Activated T-cell treated with anti-CD3 and anti-CD28 coated beads, Interleukin-2, amount 50 U/mL, for 48 hours (primary cell): ENCODE measurements around the gene NPTX1.
A peak's percentile ranks its signal among the peaks of the same experiment; 100 is the strongest.

Experiments used
- DNase-seq, 2 experiments: peaks; one replicate each; pipeline ENCODE4 v3.0.0-alpha.2; 2020

The NPTX1 gene

DNA sequence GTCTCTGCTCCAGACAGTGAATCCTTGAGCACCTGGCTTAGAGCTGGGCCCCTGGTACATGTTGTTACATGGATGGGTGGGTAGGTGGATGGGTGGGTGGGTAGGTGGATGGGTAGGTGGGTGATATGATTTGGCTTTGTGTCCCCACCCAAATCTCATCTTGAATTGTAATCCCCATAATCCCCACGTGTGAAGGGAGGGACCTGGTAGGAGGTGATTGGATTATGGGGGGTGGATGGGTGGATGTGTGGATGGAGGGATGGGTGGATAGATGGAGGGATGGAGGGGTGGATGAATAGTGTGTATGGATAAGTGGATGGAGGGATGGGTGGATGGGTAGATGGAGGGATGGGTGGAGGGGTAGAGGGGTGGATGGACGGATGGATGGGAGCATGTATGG lies 26.6 kb upstream of the NPTX1 start:
- no peak for DNase-seq

DNA sequence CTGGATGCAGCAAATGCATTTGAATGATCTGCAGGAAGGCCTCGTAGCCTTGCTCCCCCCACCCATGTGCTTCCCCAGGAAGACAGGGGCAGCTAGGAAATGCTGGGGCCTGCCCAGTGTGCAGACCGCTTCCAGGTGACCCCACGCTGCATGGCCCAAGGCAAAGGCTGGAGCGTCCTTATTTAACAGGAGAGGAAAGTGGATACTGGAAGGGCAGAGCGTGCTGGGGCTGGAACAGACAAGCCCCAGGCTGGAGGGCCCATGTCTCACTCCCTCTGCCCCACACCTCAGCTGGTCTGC lies 26.1 kb upstream of the NPTX1 start:
- no peak for DNase-seq

DNA sequence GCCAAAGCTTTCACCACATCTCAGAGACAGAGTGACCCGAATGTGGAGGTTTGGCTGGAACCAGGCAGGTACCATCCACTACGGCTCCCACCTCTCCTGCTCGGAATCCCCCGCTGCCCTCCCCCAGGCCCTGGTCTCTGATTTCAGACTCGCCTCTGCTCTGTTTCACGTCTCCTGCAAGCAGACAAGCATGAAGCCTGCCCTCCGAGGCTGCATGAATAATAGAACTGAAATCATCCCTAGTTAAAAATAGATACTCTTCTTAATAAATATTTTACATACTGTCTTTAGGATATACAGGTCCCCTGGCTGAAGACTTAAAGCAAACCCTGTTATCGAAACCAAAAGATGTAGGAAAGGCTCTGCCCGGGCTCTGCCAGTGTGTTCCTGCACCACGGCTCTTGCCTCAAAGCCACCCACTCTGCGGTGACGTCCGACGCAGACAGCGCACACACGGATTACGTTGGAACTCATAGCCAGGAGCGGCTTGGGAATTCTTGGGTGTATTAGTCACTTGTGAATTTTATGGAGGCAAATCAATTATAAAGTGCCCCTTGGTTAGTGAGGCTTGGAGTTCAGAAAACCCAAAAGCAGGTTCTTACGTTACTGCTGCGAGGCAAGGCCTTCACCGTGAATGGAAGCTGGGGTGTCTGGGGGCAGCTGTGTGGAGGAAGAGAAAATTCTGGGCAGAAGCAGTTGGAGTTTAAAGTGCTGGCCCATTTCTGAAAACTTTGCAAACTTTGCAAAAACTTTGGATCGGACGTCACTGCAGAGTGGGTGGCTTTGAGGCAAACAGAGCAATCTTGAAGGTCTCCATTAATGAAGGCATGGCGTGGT lies 25.6 kb upstream of the NPTX1 start:
- DNase-seq: no peak

DNA sequence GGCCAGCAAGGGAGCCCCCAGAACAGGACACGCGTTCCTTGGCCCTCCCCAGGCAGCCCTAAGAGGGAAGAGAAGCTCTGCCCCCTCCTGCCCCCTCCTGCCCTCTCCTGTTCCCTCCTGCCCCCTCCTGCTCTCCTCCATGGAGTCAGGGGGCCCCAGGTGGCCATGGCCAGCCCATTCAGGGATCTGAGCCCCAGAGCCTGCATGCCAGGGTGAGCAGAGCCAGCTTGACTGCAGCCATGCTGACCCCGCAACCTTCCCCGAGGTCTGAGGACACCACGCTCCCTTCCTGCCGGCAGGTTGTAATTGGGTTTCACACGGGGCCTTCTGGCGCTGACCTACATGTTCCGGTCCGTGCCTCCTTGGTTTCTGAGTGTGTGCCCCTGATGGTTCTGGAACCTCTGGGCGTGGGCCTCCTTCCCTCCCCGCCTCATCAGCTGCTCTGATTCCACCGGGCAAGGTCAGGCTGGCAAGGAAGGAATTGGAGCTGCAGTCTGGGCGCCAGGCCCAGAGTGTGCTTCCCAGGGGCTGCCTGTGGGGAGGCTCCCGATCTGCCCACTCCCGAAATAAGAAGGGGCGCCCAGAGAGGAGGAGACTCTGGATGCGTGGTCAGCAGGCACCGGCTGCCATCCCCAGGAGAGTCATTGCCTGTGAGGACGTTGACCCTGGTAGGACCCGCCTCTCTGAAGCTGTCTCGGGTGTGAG lies 23.7 kb upstream of the NPTX1 start:
- DNase-seq: no peak

DNA sequence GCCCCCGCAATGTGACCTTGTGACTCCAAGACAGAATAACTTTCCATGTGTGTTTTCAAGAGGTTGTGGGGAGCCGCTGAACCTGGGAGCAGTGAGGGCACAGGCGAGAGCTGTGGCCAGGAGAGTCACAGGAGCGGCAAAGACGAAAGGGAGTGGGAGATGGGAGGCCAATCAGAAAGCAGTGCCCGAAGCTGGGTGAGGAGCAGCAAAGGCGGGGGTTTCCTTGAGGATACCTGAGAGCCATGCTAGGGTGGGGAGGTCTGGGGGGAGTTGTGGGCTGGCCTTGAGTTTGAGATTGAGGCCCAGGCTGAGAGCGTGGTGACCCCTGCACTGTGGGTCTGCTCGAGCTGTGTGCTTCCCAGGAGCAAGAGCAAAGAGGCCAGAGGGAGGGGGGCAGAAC lies 23.2 kb upstream of the NPTX1 start:
- no peak for DNase-seq

DNA sequence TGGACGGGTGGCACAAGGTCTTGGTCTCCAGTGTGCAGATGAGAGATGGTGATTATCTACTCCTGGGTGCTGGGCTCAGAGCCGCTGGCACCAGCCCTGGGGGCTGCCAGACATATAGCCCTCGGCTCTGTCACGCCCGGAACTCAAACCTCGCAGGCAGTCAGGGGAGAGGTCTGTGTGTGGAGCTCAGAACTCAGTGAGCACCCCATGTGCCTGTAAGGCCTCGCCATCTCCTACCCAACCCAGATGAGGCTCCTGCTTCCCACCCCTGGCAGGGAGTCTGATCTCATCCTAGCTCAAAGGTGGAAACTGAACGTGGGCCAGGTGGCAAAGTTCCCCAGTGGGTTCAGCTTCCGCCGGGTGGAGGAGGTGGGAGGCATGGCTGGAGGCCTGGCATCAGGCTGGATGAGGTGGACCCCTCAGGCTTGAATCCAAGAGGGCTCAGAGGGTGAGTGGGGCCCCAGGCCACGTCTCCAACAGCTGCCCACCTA lies 22.6 kb upstream of the NPTX1 start:
- DNase-seq: no peak

DNA sequence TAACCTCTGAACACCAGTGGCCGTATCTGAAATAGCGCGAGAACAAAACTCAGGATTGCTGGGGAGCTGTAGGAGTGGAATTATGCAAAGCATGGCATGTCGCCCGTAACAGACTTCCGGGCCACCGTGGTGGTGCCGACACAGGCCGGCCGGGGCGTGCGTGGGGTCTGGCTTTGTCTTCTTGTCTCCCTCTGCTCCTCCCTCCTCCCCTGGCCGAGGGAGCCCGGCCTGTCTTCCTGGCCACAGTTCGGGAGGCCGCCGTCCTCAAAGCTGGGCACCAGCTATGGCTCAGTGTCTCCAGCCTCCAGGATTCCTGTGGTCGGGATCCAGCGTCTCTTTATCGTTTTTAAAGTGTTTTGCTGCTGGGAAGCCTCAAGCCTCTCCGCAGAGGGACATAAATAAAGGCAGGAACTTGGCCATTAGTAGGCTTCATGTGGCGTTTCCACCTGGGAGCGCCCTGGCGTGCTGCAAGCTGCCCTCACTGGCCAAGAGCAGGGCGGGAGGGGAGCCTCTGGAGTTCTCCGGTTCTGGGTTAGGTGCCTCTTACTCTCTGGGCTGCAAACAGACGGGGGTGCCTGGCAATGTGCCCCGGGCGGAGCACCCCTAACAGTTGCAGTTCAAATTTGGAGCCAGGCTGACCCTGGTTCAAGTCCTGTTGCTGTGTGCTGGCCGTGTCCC lies 22.0 kb upstream of the NPTX1 start:
- no peak for DNase-seq

DNA sequence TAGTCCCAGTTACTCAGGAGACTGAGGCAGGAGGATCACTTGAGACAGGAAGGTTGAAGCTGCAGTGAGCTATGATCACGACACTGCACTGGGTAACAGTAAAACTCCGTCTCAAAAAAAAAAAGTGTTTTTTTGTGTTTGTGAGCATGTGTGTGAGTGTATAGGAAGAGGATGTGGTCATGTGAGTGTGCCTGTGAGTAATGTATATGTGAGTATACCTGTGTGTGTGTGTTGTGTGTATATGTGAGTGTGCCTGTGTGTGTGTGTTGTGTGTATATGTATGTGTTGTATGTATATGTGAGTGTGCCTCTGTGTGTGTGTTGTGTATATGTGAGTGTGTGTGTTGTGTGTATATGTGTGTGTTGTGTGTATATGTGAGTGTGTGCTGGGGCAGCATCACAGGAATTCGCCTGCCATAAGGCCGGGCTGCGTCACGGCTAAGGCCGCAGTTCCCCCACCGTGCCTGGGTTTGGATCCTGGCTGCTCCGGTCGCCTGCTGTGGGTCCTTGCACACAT lies 21.4 kb upstream of the NPTX1 start:
- no peak for DNase-seq

DNA sequence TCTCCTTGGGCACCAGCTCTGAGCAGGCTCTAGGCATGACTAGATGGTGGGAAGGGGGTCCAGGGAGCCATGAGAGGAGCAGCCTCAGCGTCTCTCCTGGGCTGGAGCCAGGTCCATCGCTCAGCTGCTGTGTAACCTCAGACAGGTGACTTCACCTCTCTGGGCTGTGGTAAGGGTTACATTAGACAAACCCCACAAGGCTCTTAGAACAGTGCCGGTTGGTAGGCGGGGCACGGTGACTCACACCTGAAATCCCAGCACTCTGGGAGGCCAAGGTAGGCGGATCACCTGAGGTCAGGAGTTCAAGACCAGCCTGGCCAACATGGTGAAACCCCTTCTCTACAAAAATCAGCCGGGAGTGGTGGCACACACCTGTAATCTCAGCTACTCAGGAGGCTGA lies 18.1 kb upstream of the NPTX1 start:
- peak in 1 of 2 experiments; percentile 29 for DNase-seq

DNA sequence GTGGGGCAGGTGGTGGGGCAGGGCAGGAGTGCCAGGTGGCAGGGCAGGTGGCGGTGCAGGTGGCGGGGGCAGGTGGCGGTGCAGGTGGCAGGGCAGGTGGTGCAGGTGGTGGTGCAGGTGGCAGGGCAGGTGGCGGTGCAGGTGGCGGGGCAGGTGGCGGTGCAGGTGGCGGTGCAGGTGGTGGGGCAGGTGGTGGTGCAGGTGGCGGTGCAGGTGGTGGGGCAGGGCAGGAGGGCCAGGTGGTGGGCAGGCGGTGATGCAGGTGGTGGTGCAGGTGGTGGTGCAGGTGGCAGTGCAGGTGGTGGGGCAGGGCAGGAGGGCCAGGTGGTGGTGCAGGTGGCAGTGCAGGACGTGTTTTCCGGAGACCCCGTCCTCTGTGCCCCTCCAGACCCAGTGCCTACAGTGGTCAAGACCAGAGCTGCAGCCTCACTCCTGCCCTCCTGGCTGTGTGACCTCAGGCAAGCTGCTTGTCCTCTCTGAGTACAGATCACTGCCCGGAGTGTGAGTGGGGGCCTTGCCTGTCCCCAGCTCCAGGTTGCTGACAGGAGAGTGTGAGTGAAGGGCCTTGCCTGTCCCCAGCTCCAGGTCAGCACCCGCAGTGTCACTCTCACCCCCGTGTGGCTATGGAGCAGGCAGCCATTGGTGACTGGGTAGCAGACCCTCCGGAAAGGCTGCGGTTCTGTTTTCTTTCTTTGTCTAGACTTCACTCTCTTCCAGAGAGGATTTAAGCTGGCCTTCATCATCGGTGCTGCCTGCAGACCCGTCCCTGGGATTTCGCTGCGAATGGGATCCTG lies 16.1 kb upstream of the NPTX1 start:
- no peak for DNase-seq

DNA sequence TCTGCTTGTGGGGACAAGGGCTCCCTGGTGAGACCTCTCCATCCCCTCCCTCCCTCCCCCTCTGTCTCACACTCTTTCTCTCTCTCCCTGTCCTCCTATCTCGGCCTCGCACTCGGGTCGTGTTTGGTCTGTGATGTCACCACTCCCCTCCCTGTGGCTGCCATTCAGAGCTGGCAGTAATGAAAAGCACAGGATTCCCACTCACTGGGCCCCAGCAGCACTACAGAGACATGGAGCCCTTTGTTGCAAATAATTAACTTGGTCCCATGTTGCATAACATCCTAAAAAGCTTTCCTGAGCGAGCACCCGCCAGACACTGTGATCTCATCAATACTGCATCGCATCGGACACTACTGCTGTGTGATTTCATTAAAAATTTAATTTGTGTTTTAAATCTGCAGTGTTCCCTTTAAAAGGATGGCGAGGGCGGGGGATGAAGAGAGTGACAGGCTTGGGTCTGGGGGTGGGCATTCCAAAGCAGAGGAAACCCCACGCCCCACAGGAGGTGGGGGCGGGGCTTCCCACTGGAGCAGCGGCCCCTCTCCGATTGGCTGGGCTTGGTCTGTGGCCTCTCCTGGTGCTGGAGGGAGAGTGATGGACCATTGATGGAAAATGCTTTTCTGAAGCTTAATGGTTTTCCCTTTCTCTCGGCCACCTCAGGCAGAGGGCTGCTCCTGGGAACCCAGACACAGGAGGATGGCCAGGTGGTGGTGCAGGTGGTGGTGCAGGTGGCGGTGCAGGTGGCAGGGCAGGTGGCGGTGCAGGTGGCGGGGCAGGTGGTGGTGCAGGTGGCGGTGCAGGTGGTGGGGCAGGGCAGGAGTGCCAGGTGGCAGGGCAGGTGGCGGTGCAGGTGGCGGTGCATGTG lies 15.3 kb upstream of the NPTX1 start:
- no peak for DNase-seq

DNA sequence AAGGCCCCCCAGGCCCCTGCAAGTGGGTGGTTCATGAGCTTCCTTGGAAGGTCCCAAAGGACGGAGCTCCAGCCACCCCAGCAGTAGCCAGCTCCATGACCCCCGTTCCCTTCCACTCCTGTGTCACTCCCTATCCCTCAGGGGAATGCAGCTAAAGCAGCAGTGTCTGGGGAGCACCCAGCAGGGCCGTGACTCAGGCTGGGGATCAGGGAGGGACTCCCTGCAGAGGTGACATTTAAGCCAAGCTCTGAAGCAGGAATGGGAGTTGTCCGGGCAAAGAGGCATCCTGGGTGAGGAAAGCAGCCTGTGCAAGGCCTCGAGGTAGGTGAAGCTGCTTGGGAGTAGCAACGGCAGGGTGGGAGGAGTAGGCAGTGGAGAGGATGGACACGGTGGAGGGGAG lies 11.1 kb upstream of the NPTX1 start:
- no peak for DNase-seq

DNA sequence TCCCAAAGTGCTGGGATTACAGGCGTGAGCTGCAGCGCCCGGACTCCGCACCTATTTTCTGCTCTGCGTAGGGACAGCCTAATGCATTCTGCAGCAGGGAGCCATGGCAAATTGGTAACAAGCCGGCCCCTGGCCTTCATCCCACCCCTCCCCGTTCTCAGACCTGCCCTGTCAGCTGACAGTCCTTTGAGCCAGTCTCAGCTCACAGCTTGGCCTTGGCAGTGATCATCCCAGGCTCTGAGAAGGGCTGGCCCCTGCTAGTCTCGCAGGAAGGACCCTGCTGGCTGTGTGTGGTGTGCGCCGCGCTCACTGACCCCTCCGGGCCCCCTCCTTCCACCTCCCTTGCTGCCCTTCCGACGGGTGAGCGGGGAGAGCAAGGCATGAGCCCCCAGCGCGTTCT lies 10.3 kb upstream of the NPTX1 start:
- DNase-seq: no peak

DNA sequence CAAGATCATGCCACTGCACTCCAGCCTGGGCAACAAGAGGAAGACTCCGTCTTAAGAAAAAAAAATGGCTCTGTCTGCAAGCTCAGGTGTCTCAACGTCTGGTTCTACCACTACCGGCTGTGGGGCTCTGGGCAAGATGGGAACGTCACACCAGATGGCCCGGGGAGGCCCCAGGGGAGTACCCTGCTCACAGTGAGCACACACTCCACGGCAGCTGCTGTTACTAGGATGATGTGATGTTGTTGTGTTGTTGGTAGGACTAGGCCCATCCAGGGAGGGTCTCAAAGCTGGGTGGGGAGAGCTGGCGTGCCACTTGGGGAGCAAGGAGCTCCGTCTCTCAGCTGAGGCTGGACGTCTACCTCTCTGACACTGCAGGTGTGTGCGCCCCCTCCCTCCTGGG lies 9.4 kb upstream of the NPTX1 start:
- no peak for DNase-seq

DNA sequence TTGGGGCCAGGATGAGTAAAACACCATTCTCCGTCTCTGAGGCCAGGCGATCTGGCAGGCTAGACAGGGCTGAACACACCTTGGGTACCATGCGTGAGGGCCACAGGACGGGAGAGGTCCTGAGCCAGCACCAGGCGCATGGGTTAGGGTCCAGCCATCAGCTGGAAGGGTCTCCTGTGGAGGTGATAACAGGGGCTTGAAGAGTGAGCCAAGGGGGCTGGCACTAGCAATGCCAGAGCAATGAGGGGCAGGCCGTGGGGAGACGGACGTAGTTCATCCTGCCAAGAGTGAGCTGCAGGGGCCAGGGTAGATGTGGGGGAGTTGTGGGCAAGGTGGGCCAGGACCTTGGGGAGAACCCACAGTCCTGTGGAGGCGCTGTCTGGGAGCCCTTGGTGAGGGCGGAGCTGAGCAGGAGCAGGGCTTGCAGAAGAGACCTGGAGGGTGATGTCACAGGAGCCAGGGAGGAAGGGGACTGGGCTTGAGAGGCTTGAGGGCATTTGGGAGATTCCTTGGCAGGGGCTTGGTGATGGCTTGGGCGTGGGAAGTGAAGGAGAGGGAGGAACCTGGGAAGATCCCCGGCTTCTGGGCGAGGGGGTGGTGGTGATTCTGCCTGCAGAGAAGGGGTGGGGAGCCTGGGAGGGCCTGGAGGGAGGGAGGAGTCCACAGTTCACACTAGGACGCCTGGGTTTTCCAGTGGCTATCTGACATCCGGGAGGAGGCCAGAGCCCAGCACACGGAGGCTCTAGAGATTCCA lies 6.3 kb upstream of the NPTX1 start:
- DNase-seq: no peak

DNA sequence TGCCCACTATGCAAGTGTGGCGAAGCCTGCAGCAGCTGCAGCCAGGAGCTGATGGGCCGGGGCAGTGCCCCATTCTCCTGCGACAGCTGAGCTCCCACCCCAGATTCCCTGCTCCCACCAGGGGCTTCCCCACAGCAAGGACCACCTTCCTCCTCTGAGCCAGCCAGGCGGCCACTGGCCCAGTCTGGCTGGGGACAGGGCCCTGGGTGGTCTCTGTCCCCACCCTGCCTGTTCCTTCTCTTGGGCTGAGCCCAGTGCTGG lies 5.6 kb upstream of the NPTX1 start:
- no peak for DNase-seq

DNA sequence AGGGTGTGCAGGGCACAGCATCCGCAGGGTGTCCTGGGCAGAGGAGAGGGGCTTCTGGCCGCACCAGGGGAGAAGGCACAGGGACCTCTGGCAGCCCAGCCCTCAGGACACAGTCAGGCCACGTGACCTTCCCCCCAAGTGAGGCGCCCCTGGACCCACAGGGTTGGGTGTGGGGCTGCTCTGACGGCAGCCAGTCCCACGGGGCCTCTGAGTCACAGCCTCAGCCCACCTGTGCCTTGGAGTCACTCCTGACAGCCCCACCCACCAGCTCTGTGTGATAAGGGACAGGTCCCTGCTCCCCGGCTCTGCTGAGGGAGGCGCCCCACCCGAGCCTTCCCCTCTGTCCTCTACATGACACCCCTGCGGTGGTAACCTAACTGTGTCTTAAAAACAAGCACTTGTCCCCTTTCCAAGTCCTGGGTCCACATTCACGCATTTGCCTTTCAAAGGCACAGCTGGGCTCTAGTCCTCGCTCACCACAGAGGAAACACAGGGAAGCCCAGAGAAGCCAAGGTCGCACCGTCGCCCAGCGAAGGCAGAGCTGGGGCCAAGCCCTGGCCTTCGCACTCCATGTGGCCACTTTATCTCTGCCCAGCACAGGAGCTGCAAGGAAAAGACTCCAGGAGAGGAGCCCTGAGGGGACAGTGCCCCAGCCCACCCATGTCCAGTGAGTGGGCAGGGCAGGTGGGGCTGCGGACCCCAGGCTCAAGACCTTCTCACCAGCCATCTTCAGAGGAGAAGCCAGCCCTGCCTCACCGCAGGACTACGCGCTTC lies 5.1 kb upstream of the NPTX1 start:
- no peak for DNase-seq

DNA sequence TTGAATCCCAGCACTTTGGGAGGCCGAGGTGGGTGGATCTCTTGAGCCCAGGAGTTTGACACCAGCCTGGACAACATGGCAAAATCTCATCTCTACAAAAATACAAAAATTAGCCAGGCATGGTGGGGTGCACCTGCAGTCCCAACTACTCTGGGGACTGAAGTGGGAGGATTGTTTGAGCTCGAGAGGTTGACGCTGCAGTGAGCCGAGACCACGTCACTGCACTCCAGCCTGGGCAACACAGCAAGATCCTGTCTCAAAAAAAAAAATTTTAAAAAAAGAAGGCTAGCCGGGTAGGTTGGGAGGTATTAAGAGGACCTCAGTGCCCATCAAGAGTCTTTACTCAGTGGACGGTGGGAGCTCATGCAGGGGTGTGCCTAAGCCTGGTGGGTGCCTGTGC lies 3.8 kb upstream of the NPTX1 start:
- DNase-seq: no peak

DNA sequence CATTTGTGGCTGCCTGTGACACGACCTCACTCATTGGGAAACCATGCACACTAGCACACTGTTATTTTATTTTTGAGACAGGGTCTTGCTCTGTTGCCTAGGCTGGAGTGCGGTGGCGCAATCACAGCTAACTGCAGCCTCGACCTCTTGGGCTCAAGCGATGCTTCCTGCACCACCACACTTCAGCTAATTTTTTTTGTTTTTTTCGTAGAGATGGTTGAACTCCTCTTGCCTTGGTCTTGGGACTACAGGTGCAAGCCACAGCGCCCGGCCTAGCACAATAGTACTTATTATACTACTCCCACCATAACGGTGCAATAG lies 2.8 kb upstream of the NPTX1 start:
- no peak for DNase-seq

DNA sequence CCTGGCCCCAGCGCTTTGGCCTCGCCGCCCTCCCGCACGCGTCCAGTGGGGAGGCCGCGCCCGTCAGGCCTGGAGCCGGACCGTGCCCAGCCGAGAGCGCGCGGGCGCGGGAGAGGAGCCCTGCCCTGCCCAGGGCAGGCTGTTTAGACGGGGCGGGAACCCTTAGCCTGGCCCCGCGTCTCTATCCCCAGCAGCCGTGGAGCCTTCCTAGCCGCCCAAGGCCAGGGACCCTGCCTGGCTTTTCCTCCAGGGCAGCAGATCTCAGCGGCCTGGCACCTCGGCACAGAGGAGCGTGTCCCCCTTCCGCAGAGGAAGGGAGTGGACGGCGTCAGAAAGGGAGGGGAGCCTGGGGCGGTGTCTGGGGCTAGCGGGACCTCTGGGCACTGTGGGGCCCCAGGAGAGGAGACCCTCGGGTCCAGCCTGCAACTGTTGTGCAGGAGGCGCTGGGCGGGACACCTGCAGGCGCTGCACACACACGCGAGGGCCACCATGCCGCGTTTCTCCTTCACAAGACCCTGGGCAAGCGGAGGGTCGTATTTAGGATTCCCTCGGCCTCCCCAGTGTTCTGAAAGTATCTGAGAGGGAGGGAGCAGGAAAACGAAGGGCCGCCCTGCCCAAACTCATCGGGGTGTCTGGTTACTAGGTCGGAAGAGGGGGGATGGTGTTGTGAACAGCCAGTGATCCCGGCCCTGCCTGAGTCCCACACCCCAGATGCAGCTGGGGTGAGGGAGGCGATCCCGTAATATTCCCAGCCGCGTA lies 2.3 kb upstream of the NPTX1 start:
- no peak for DNase-seq
